NCI-H2081 treated with DMSO at 0.1 percent for 48 hours (cell line): Measurements from ENCODE around the gene CD302.
"Not testable (repeated sequence)": the region's sequence is repeated elsewhere in the genome, so short reads cannot be mapped to it uniquely, and the experiment has no call there.

Experiments used
- DNase-seq: peaks from one replicate; lab custom pipeline; 2025; lab: John Stamatoyannopoulos, UW

CD302 gene

GRCh38 chr2:159748089-159748488, 49.9 kb downstream of the CD302 start:
- DNase-seq, result no peak

GRCh38 chr2:159745237-159745636, 52.8 kb downstream of the CD302 start:
- DNase-seq, result not testable (repeated sequence)

- DNase-seq, result no peak
Observed at GRCh38 chr2:159744363-159744762, 53.6 kb downstream of the CD302 start.

- DNase-seq, result no peak
Observed at GRCh38 chr2:159742846-159743245, 55.2 kb downstream of the CD302 start.

GRCh38 chr2:159738509-159739390, 59.3 kb downstream of the CD302 start:
- no peak for DNase-seq

- DNase-seq, result no peak
Observed at GRCh38 chr2:159737917-159738296, 60.1 kb downstream of the CD302 start.

GRCh38 chr2:159737292-159737916, 60.6 kb downstream of the CD302 start:
- no peak for DNase-seq

- DNase-seq, result no peak
Observed at GRCh38 chr2:159736048-159736447, 62.0 kb downstream of the CD302 start.

GRCh38 chr2:159735648-159736047, 62.4 kb downstream of the CD302 start:
- DNase-seq, result no peak

- no peak for DNase-seq
Observed at GRCh38 chr2:159728629-159729028, 69.4 kb downstream of the CD302 start.

- DNase-seq, result no peak
Observed at GRCh38 chr2:159725713-159726112, 72.3 kb downstream of the CD302 start.

- DNase-seq, result not testable (repeated sequence)
Observed at GRCh38 chr2:159724795-159725572, 73.0 kb downstream of the CD302 start.

- no peak for DNase-seq
Observed at GRCh38 chr2:159722580-159722979, 75.4 kb downstream of the CD302 start.

- DNase-seq, result no peak
Observed at GRCh38 chr2:159720676-159721075, 77.3 kb downstream of the CD302 start.
